K562 (cell line): ENCODE measurements around the gene CCDC15.

Experiments
- CHD2 ChIP-seq: IDR thresholded peaks from 2 replicates; pipeline ENCODE4 v1.6.1; 2011; ENCODE audit warnings: low read depth, low read length
- HDGF ChIP-seq: fragments of 450-650 bp; IDR thresholded peaks from 2 replicates; pipeline ENCODE4 v1.6.1; 2016
- NFATC3 ChIP-seq: fragments of 450-650 bp; IDR thresholded peaks from 2 replicates; pipeline ENCODE4 v1.6.1; 2017; ENCODE audit warnings: mild to moderate bottlenecking
- RBBP5 ChIP-seq: fragments of 200-600 bp; sonication (generic); IDR thresholded peaks from 2 replicates; pipeline ENCODE4 v1.6.1; 2012; ENCODE audit warnings: borderline replicate concordance, mild to moderate bottlenecking, low read length, control low read depth, inconsistent platforms; ENCODE audit not compliant: insufficient read depth, poor library complexity, severe bottlenecking
- SMAD2 ChIP-seq: fragments of 150-350 bp; IDR thresholded peaks from 2 replicates; pipeline ENCODE4 v1.6.1; 2014; ENCODE audit warnings: low read depth, mild to moderate bottlenecking, low read length
- TBP ChIP-seq: optimal IDR thresholded peaks from 2 replicates; pipeline ENCODE3; 2011; ENCODE audit warnings: low read depth, low read length, improper control_type of control experiment

GRCh38 chr11:125078516-125079140, 124.6 kb downstream of the CCDC15 start:
- TF ChIP-seq RBBP5, result no peak
- TF ChIP-seq TBP, result no peak
- no peak for TF ChIP-seq CHD2
- TF ChIP-seq HDGF, result no peak
- no peak for TF ChIP-seq NFATC3
- no peak for TF ChIP-seq SMAD2
